ENCODE results near the gene MAPKAP1. TPM values are rescaled to one million over a fixed set of nuclear protein-coding genes. Genes with fewer than 3 reads are reported as not detected.

Gene MAPKAP1
- total RNA-seq, 1 donor from 2014 or later: 70.7 TPM

- no peak for TF ChIP-seq POLR2AphosphoS5 (IDR thresholded peaks at IDR 0.05; ENCODE audit: insufficient read depth in 1 of 2, low read depth in 1 of 2)
- TF ChIP-seq POLR2A (IDR thresholded peaks at IDR 0.05): no peak
- TF ChIP-seq CTCF (IDR thresholded peaks at IDR 0.05): no peak
- DNase-seq (ENCODE audit: extremely low spot score in 2 of 2): no peak
- intact Hi-C loops (cut with DNase I): no loop called here
These were observed 290.5 kb downstream of the MAPKAP1 start for GRCh38 chr9:125416517-125416916.

GRCh38 chr9:125415583-125416460 is 291.2 kb downstream of the MAPKAP1 start:
- H3K36me3 ChIP-seq: no peaks in the 10 kb centered on the region
- H3K27ac ChIP-seq: peak overlapping the region; percentile 53
- peaks cover 6% of the 10 kb centered on the region for H3K4me1 ChIP-seq
- H3K9me3 ChIP-seq: no peaks in the 10 kb centered on the region
- no peak for DNase-seq (ENCODE audit: extremely low spot score in 2 of 2)
- intact Hi-C loops (cut with DNase I): no loop called here
- no peak overlapping the region for H3K4me3 ChIP-seq
- no peaks in the 10 kb centered on the region for H3K27me3 ChIP-seq
- TF ChIP-seq POLR2AphosphoS5 (IDR thresholded peaks at IDR 0.05; ENCODE audit: insufficient read depth in 1 of 2, low read depth in 1 of 2) (no peak), CTCF (IDR thresholded peaks at IDR 0.05) (no peak), POLR2A (IDR thresholded peaks at IDR 0.05) (no peak)

More at GRCh38 chr9:125416517-125416916, 290.5 kb downstream of the MAPKAP1 start:
- H3K4me1 ChIP-seq: peaks cover 6% of the 10 kb centered on the region
- no peaks in the 10 kb centered on the region for H3K27me3 ChIP-seq
- no peaks in the 10 kb centered on the region for H3K36me3 ChIP-seq
- peak overlapping the region; percentile 53 for H3K27ac ChIP-seq
- H3K4me3 ChIP-seq: no peak overlapping the region
- H3K9me3 ChIP-seq: no peaks in the 10 kb centered on the region

GRCh38 chr9:125413579-125413978 is 293.4 kb downstream of the MAPKAP1 start:
- intact Hi-C loops (cut with DNase I): loop anchor here (5.0 kb wide), 1 partner anchor 814 kb away; no protein-coding TSS in a partner anchor
- DNase-seq (ENCODE audit: extremely low spot score in 2 of 2): no peak

GRCh38 chr9:125412166-125412565 is 294.8 kb downstream of the MAPKAP1 start:
- no peaks in the 10 kb centered on the region for H3K9me3 ChIP-seq
- H3K27me3 ChIP-seq: no peaks in the 10 kb centered on the region
- peaks cover 20% of the 10 kb centered on the region for H3K4me1 ChIP-seq
- TF ChIP-seq POLR2A (IDR thresholded peaks at IDR 0.05): no peak
- TF ChIP-seq POLR2AphosphoS5 (IDR thresholded peaks at IDR 0.05; ENCODE audit: insufficient read depth in 1 of 2, low read depth in 1 of 2): no peak
- no peak for TF ChIP-seq CTCF (IDR thresholded peaks at IDR 0.05)
- H3K4me3 ChIP-seq: no peak overlapping the region
- intact Hi-C loops (cut with DNase I): loop anchor here (5.0 kb wide), 1 partner anchor 815 kb away; no protein-coding TSS in a partner anchor
- DNase-seq (ENCODE audit: extremely low spot score in 2 of 2): no peak
- no peak overlapping the region for H3K27ac ChIP-seq
- no peaks in the 10 kb centered on the region for H3K36me3 ChIP-seq

More at GRCh38 chr9:125413579-125413978, 293.4 kb downstream of the MAPKAP1 start:
- no peak for TF ChIP-seq CTCF (IDR thresholded peaks at IDR 0.05)
- TF ChIP-seq POLR2AphosphoS5 (IDR thresholded peaks at IDR 0.05; ENCODE audit: insufficient read depth in 1 of 2, low read depth in 1 of 2): no peak
- no peak for TF ChIP-seq POLR2A (IDR thresholded peaks at IDR 0.05)
- H3K9me3 ChIP-seq: no peaks in the 10 kb centered on the region
- H3K4me3 ChIP-seq: no peak overlapping the region
- no peaks in the 10 kb centered on the region for H3K27me3 ChIP-seq
- no peaks in the 10 kb centered on the region for H3K36me3 ChIP-seq
- no peak overlapping the region for H3K27ac ChIP-seq
- peaks cover 9% of the 10 kb centered on the region for H3K4me1 ChIP-seq

Data from vagina (tissue), 2 donors.